ENCODE measurements around the gene KRTAP13-2. TPM values are rescaled to one million over a fixed set of nuclear protein-coding genes. Genes with fewer than 3 reads are reported as not detected.

KRTAP13-2 gene
- total RNA-seq, 1 experiment from 2014 or later: not detected

GRCh38 chr21:30354308-30355005 is 17.6 kb downstream of the KRTAP13-2 start:
- Histone ChIP-seq H3K4me1 (ENCODE audit: insufficient read depth, low read length) (peaks cover 4% of the 10 kb centered on the region; the same call in 1 of the 2 replicates), H2BK5ac (ENCODE audit: insufficient read length, low read length) (no peak overlapping the region), H3K4me2 (ENCODE audit: insufficient read depth, insufficient read length, low read length) (no peak overlapping the region), H4K5ac (ENCODE audit: insufficient read length, low read depth, low read length) (no peak overlapping the region), H3K9ac (ENCODE audit: extremely low read depth, insufficient read length, low read length) (no peak overlapping the region), H2AFZ (ENCODE audit: low read length) (no peak overlapping the region), H3K4ac (ENCODE audit: low read depth, low read length) (no peak overlapping the region), H2BK12ac (ENCODE audit: insufficient read length, low read depth, low read length) (no peak overlapping the region), H2AK5ac (ENCODE audit: insufficient read length, low read length) (no peak overlapping the region), H3K14ac (ENCODE audit: insufficient read depth, low read length) (no peak overlapping the region), H3K27ac (ENCODE audit: insufficient read length, low read depth, low read length) (no peak overlapping the region), H3K23me2 (ENCODE audit: insufficient read length, low read depth, low read length, poor library complexity, severe bottlenecking) (no peaks in the 10 kb centered on the region), H2BK120ac (ENCODE audit: low read depth, low read length, poor library complexity, severe bottlenecking) (no peak overlapping the region), H3K9me3 (ENCODE audit: control insufficient read depth, low read depth, low read length) (no peaks in the 10 kb centered on the region), H4K8ac (replicated peaks; ENCODE audit: insufficient read length, low read depth, low read length) (no peak overlapping the region), H3K18ac (ENCODE audit: insufficient read length, low read depth, low read length) (no peak overlapping the region), H2BK20ac (ENCODE audit: low read depth, low read length, poor library complexity, severe bottlenecking) (no peak overlapping the region), H4K20me1 (ENCODE audit: control insufficient read depth, insufficient read depth, insufficient read length) (no peaks in the 10 kb centered on the region), H3K56ac (ENCODE audit: insufficient read length, low read depth, low read length) (no peak overlapping the region), H3K79me2 (ENCODE audit: insufficient read depth, low read length) (no peaks in the 10 kb centered on the region), H4K91ac (ENCODE audit: insufficient read length, low read depth, low read length) (no peak overlapping the region), H2BK15ac (ENCODE audit: low read depth, low read length) (no peak overlapping the region), H3K27me3 (ENCODE audit: insufficient read depth, low read length) (no peaks in the 10 kb centered on the region), H3K23ac (ENCODE audit: insufficient read length, low read depth, low read length) (no peak overlapping the region), H3T11ph (ENCODE audit: low read length) (no peak overlapping the region), H3K79me1 (ENCODE audit: insufficient read depth, low read depth, low read length, poor library complexity, severe bottlenecking) (no peaks in the 10 kb centered on the region)
- Mint-ChIP-seq H3K27me3 (ENCODE audit: low read depth) (no peaks in the 10 kb centered on the region), H3K9me3 (no peaks in the 10 kb centered on the region), H3K4me1 (peaks cover 4 to 18% of the 10 kb centered on the region in 2 experiments), H3K36me3 (ENCODE audit: insufficient read depth in 1 of 3, low read depth in 3 of 3) (no peaks in the 10 kb centered on the region), H3K4me3 (no peak overlapping the region), H3K27ac (no peak overlapping the region)
- WGBS (ENCODE audit: extremely low coverage, insufficient read length, low lambda C conversion rate): no CpG with 5 or more reads among the region's 1 CpG
- DNase-seq: no peak
- no peak for TF ChIP-seq CTCF (conservative IDR thresholded peaks at IDR 0.05)
